Mesenchymal stem cell (in vitro differentiated cells and primary cell): ENCODE data around the gene DENND6A.
"Not testable (repeated sequence)": the region's sequence is repeated elsewhere in the genome, so short reads cannot be mapped to it uniquely, and the experiment has no call there.

Experiments used
- DNase-seq: peaks from one replicate; pipeline ENCODE4 v3.0.0-alpha.2; 2013
- H2AFZ ChIP-seq: one replicate; pipeline ENCODE4 v1.6.1; 2013; ENCODE audit warnings: low read depth, mild to moderate bottlenecking, control low read depth, inconsistent platforms, low read length, moderate library complexity
- H2AK5ac ChIP-seq: 2 replicates; pipeline ENCODE4 v1.6.1; 2013; ENCODE audit warnings: low read length, moderate library complexity, mild to moderate bottlenecking, inconsistent platforms; ENCODE audit not compliant: severe bottlenecking
- H2BK120ac ChIP-seq: one replicate; pipeline ENCODE4 v1.6.1; 2013; ENCODE audit warnings: low read depth, mild to moderate bottlenecking, inconsistent platforms, low read length, moderate library complexity
- H2BK12ac ChIP-seq, 2 experiments: one replicate each; pipeline ENCODE4 v1.6.1; 2013; ENCODE audit warnings: inconsistent platforms in 2 of 2, low read length in 2 of 2, mild to moderate bottlenecking in 2 of 2, moderate library complexity in 2 of 2, control low read depth in 1 of 2
- H2BK15ac ChIP-seq: one replicate; pipeline ENCODE4 v1.6.1; 2013; ENCODE audit warnings: mild to moderate bottlenecking, low read depth, inconsistent platforms; ENCODE audit not compliant: poor library complexity, severe bottlenecking
- H2BK5ac ChIP-seq: 2 replicates; pipeline ENCODE4 v1.6.1; 2013; ENCODE audit warnings: low read depth, mild to moderate bottlenecking, low read length, control low read depth, inconsistent platforms; ENCODE audit not compliant: poor library complexity, severe bottlenecking
- H3K14ac ChIP-seq, 2 experiments: one replicate each; pipeline ENCODE4 v1.6.1; 2013; ENCODE audit warnings: inconsistent platforms in 2 of 2, low read length in 2 of 2, control low read depth in 1 of 2, mild to moderate bottlenecking in 1 of 2, moderate library complexity in 1 of 2
- H3K18ac ChIP-seq, 2 experiments: one replicate each; pipeline ENCODE4 v1.6.1; 2013; ENCODE audit warnings: inconsistent platforms in 2 of 2, low read length in 2 of 2, control low read depth in 1 of 2, low read depth in 1 of 2, mild to moderate bottlenecking in 1 of 2
- H3K23ac ChIP-seq, 2 experiments: one replicate each; pipeline ENCODE4 v1.6.1; 2013; ENCODE audit warnings: inconsistent platforms in 2 of 2, low read length in 2 of 2, mild to moderate bottlenecking in 2 of 2, moderate library complexity in 2 of 2, control low read depth in 1 of 2
- H3K27ac ChIP-seq: 2 replicates; pipeline ENCODE4 v1.5.1; 2013; ENCODE audit warnings: mild to moderate bottlenecking, moderate library complexity, low read length, control low read depth, inconsistent platforms; ENCODE audit not compliant: poor library complexity, severe bottlenecking
- H3K27me3 ChIP-seq, 2 experiments: 2 replicates each; pipeline versions ENCODE4 v1.6.1 to v1.7.0; 2013; ENCODE audit warnings: low read length in 2 of 2, mild to moderate bottlenecking in 2 of 2, moderate library complexity in 2 of 2, control low read depth in 1 of 2, inconsistent platforms in 1 of 2; ENCODE audit not compliant: control insufficient read depth in 1 of 2, insufficient read depth in 1 of 2
- H3K36me3 ChIP-seq, 2 experiments: 2 replicates each; pipeline versions ENCODE4 v1.6.1 to v1.7.0; 2013; ENCODE audit warnings: low read length in 2 of 2, control low read depth in 1 of 2, inconsistent platforms in 1 of 2, low read depth in 1 of 2, mild to moderate bottlenecking in 1 of 2; ENCODE audit not compliant: insufficient read depth in 2 of 2, control insufficient read depth in 1 of 2
- H3K4ac ChIP-seq, 2 experiments: one replicate each; pipeline ENCODE4 v1.6.1; 2013; ENCODE audit warnings: inconsistent platforms in 2 of 2, low read length in 2 of 2, mild to moderate bottlenecking in 2 of 2, moderate library complexity in 2 of 2, control low read depth in 1 of 2, low read depth in 1 of 2
- H3K4me1 ChIP-seq: 2 replicates; pipeline ENCODE4 v1.6.1; 2013; ENCODE audit warnings: low read depth, low read length, control low read depth; ENCODE audit not compliant: control insufficient read depth, insufficient read depth
- H3K4me2 ChIP-seq: 2 replicates; pipeline ENCODE4 v1.6.1; 2013; ENCODE audit warnings: low read length, mild to moderate bottlenecking, inconsistent platforms; ENCODE audit not compliant: poor library complexity, severe bottlenecking
- H3K4me3 ChIP-seq, 2 experiments: 2 replicates each; pipeline versions ENCODE4 v1.5.1 to v1.7.0; 2013; ENCODE audit warnings: low read length in 2 of 2, mild to moderate bottlenecking in 2 of 2, control low read depth in 1 of 2, low read depth in 1 of 2; ENCODE audit not compliant: insufficient read depth in 1 of 2
- H3K79me1 ChIP-seq: replicated peaks from 2 replicates; pipeline ENCODE4 v1.6.1; 2013; ENCODE audit warnings: mild to moderate bottlenecking, control low read depth, low read length, inconsistent platforms; ENCODE audit not compliant: poor library complexity, severe bottlenecking
- H3K9ac ChIP-seq: 2 replicates; pipeline ENCODE4 v1.7.0; 2013; ENCODE audit warnings: mild to moderate bottlenecking, low read length, moderate library complexity
- H3K9me3 ChIP-seq: 2 replicates; pipeline ENCODE4 v1.7.0; 2013; ENCODE audit warnings: mild to moderate bottlenecking, low read length; ENCODE audit not compliant: control insufficient read depth
- H4K8ac ChIP-seq: one replicate; pipeline ENCODE4 v1.6.1; 2013; ENCODE audit warnings: inconsistent platforms, mild to moderate bottlenecking, low read length, moderate library complexity
- H4K91ac ChIP-seq: one replicate; pipeline ENCODE4 v1.6.1; 2013; ENCODE audit warnings: mild to moderate bottlenecking, low read length, inconsistent platforms
- WGBS: methylation state at CpG from one replicate; pipeline ENCODE4 v1.1.7; 2013; ENCODE audit warnings: mixed read lengths; 5-methylcytosine and 5-hydroxymethylcytosine counted together

The DENND6A gene

GRCh38 chr3:57637391-57637790, 55.5 kb downstream of the DENND6A start:
- DNase-seq, result no peak
- Histone ChIP-seq H3K36me3 (peaks cover 13 to 82% of the 10 kb centered on the region in 2 experiments), H2BK5ac (no peak overlapping the region), H3K27ac (no peak overlapping the region), H3K18ac (no peak overlapping the region), H4K91ac (no peak overlapping the region), H2BK120ac (no peak overlapping the region), H3K4me3 (no peak overlapping the region), H2BK15ac (no peak overlapping the region), H2AFZ (no peak overlapping the region), H2AK5ac (no peak overlapping the region), H4K8ac (no peak overlapping the region), H3K9ac (no peak overlapping the region), H3K23ac (no peak overlapping the region), H3K4me2 (no peak overlapping the region), H3K4ac (no peak overlapping the region), H3K14ac (no peak overlapping the region), H2BK12ac (no peak overlapping the region), H3K79me1 (peaks cover 2% of the 10 kb centered on the region), H3K4me1 (no peaks in the 10 kb centered on the region), H3K27me3 (no peaks in the 10 kb centered on the region), H3K9me3 (no peaks in the 10 kb centered on the region)

GRCh38 chr3:57634259-57634658, 58.6 kb downstream of the DENND6A start:
- H3K9ac ChIP-seq, H4K8ac ChIP-seq, H3K79me1 ChIP-seq, H2AK5ac ChIP-seq, H4K91ac ChIP-seq, H3K4me2 ChIP-seq, H2BK15ac ChIP-seq, H3K27ac ChIP-seq, H3K4me3 ChIP-seq, H3K18ac ChIP-seq, H3K14ac ChIP-seq, H2BK120ac ChIP-seq, H3K4ac ChIP-seq, H3K4me1 ChIP-seq, H2AFZ ChIP-seq, H2BK5ac ChIP-seq, DNase-seq, H2BK12ac ChIP-seq, H3K23ac ChIP-seq, H3K27me3 ChIP-seq, H3K9me3 ChIP-seq: not testable (repeated sequence)
- WGBS, result 100% methylated on average over 1 of the region's 3 CpGs
- H3K36me3 ChIP-seq, result peaks cover 15 to 81% of the 10 kb centered on the region in 2 experiments

GRCh38 chr3:57627976-57628375, 64.9 kb downstream of the DENND6A start:
- Histone ChIP-seq H3K27ac (no peak overlapping the region), H2BK120ac (no peak overlapping the region), H3K9ac (no peak overlapping the region), H3K36me3 (peaks cover 14 to 84% of the 10 kb centered on the region in 2 experiments), H3K79me1 (no peaks in the 10 kb centered on the region), H3K27me3 (no peaks in the 10 kb centered on the region), H3K4ac (no peak overlapping the region), H2BK15ac (no peak overlapping the region), H3K4me3 (no peak overlapping the region), H3K4me2 (no peak overlapping the region), H3K14ac (no peak overlapping the region), H3K9me3 (no peaks in the 10 kb centered on the region), H2BK5ac (no peak overlapping the region), H4K91ac (no peak overlapping the region), H4K8ac (no peak overlapping the region), H3K23ac (no peak overlapping the region), H3K4me1 (no peaks in the 10 kb centered on the region), H2AK5ac (no peak overlapping the region), H2AFZ (no peak overlapping the region), H2BK12ac (no peak overlapping the region), H3K18ac (no peak overlapping the region)
- 100% methylated on average over 6 of the region's 6 CpGs for WGBS
- DNase-seq, result no peak

- H3K9me3 ChIP-seq, result no peaks in the 10 kb centered on the region
- 87% methylated on average over 3 of the region's 3 CpGs for WGBS
- no peak overlapping the region for H3K4me2 ChIP-seq
- H3K4me1 ChIP-seq, result no peaks in the 10 kb centered on the region
- no peak overlapping the region for H4K91ac ChIP-seq
- H2AFZ ChIP-seq, result no peak overlapping the region
- H2BK15ac ChIP-seq, result no peak overlapping the region
- no peaks in the 10 kb centered on the region for H3K79me1 ChIP-seq
- no peak overlapping the region for H4K8ac ChIP-seq
- H3K9ac ChIP-seq, result no peak overlapping the region
- no peaks in the 10 kb centered on the region for H3K27me3 ChIP-seq
- no peak overlapping the region for H3K18ac ChIP-seq
- no peak overlapping the region for H3K27ac ChIP-seq
- no peak overlapping the region for H3K4me3 ChIP-seq
- H2BK120ac ChIP-seq, result no peak overlapping the region
- no peak for DNase-seq
- H2BK5ac ChIP-seq, result no peak overlapping the region
- no peak overlapping the region for H2AK5ac ChIP-seq
- H3K14ac ChIP-seq, result no peak overlapping the region
- H2BK12ac ChIP-seq, result no peak overlapping the region
- H3K4ac ChIP-seq, result no peak overlapping the region
- no peak overlapping the region for H3K23ac ChIP-seq
- peaks cover 9 to 71% of the 10 kb centered on the region in 2 experiments for H3K36me3 ChIP-seq
Measured at GRCh38 chr3:57624801-57625200, 68.1 kb downstream of the DENND6A start.
